NCI-H2196 treated with DMSO at 0.1 percent for 48 hours (cell line): ENCODE measurements around the gene LIMS1.
A peak's percentile ranks its signal among the peaks of the same experiment; 100 is the strongest.
"Not testable (repeated sequence)": the region's sequence is repeated elsewhere in the genome, so short reads cannot be mapped to it uniquely, and the experiment has no call there.

ENCODE experiments used
- DNase-seq: peaks from one replicate; lab custom pipeline; 2025; ENCODE audit not compliant: unreplicated experiment; lab: John Stamatoyannopoulos, UW

Gene LIMS1

DNA sequence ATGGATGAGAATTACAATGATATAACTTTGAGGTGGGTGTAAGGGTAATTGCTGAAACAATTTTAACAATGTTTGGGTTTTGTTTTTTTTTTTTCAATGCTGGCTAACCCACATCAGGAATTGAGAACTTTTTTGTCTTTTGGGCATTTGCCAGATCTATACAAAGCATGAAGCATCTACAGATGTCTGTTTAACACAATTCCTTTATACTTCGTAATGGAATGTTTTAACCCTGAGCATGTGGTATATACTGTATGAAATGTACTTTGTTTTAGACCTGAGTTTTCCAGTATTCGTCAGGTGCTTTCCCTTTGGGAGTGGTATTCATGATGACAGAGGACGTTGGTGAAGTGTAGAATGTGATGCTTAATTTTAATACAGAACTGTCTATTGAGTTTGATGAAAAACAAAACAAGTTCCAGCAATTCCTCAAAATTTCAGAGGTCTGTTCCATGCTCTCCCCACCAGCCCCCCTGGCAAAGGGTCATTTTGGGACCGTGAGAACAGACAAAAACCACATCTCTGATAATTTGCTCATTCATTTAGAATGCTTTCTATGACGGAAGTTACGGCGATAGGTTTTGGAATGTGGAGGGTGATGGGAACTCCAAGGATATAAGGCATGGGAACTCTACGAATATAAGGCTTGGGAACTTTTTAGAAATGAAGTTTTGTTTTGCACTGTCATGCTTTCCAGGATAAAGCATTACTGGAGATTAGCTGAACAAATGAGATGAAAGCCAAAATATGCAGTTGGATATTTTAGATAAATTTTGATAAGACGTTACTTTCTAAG lies 14.1 kb downstream of the LIMS1 start:
- DNase-seq = no peak

DNA sequence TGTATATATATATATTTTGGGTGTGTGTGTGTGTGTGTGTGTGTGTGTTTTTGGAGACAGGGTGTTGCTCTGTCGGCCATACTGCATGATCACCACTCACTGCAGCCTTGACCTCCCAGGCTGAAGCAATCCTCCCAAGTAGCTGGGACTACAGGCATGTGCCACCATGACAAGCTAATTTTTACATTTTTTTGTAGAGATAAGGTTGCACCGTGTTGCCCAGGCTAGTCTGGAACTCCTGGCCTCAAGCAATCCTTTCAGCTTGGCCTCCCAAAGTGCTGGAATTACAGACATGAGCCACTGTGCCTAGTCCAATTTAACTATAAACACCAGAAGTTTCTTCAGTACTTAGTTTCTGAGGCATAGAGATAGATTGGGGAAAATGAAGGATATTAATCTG lies 18.3 kb downstream of the LIMS1 start:
- no peak for DNase-seq

DNA sequence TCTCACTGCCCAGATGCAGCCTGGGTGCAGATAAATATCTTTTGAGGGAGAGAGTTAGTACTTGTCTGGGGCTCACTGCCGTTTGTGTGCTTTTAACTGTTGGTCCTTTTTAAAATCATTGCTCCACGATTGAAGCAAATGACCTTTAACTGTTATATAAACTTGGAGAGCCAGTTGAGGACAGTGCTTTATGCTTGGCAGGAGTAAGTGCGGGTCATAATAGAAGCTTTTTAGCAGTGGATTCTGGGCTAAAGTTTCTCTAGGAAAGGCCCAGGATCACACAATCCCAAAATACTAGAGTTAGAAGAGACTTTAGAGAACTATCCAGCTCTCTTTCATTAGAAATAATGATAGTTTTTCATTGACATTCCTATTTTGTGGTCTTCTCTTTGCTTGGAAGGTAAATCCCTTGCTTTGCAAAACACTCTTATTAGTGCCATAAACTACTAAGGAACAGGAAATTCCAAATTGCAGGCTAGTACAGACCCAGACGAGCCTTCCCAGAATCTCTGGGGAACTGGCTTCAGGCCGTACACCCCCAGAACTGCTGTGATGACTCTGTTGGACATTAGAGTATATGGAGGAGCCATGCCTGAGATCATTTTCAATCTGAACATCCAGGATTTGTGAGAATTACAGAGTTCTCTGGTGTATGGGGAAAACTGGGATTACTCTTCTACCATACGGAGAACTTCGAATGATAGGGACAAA lies 19.1 kb downstream of the LIMS1 start:
- no peak for DNase-seq

DNA sequence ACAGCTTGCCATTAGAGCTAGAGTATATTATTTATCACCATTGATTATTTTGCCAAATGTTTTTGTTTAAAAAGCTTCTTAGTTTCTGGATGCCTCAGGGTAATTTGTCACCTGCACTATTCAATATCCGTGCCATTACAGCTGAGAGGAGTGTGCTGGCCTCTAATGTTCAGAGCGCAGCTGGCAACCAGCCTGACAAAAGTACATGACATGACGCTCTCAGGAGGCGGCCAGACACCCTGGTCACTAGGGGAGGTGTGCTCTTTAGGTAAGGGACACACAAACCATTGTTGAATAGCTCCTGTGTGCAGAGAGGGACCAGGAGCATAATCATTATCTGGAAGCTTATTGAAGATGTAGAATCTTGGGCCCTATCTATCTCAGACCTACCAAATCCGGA lies 20.3 kb downstream of the LIMS1 start:
- no peak for DNase-seq

DNA sequence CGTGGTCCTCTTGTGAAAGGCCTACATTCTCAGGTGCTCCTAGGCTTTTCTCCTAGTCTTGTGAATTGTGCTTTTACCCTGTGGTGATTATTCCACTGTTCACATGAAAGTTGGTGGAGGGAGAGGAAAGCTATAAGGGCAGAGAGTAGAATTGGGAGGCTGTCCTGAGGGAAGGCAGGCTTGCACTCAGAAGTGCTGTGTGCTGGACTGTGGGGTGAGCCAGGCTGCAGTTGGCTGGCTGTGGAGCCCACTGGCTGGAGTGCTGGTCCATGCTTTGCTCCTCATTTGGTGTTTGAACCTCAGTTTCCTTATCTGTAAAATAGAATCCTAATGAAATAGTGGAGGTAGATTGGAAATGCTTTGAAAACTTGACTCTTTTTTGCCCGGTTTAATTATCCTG lies 21.3 kb downstream of the LIMS1 start:
- DNase-seq = no peak

DNA sequence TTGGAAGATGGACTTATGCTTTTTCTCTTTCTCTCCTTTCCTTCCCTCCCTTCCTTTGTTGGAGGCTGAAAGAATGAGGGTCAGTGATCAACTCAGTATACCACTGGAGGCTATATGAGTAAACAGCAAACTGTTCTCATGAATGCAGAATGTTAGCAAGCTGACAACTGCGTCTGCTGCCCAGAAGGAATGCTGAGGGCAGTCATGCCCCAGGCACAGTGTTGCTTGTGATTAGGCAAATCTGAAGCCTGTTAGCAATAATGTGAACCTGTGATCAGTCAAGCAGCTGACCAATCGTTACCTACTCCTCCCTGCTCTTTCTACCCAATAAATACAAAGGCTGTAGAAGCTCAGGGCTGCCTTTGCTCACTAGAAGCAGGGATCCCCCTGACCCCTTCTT lies 22.3 kb downstream of the LIMS1 start:
- not testable (repeated sequence) for DNase-seq

DNA sequence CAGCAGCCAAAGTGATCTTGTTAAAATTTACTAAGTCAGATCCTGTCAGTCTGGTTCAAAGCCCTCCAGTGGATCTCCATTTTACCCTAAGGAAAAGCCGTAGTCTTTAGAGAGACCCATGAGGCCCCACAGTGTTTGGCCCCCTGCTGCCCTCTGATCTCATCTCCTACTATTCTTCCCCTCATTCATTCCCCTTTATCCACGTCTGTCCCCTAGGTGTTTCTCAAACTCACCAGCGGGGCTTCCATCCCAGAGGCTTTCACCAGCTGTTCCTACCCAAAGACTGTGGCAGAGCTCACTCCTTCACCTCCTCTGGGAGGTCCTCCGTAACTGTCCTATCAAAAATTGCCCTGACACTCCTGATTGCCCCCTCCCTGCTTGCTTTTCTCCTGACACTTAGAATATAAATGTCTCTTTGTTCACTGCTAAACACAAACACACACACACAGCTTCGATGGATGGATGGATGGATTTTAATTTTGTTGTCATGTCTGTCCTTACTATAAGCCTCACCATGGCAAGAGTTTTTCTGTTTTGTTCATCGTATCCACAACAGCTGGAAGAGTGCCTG lies 26.1 kb downstream of the LIMS1 start:
- DNase-seq = no peak

DNA sequence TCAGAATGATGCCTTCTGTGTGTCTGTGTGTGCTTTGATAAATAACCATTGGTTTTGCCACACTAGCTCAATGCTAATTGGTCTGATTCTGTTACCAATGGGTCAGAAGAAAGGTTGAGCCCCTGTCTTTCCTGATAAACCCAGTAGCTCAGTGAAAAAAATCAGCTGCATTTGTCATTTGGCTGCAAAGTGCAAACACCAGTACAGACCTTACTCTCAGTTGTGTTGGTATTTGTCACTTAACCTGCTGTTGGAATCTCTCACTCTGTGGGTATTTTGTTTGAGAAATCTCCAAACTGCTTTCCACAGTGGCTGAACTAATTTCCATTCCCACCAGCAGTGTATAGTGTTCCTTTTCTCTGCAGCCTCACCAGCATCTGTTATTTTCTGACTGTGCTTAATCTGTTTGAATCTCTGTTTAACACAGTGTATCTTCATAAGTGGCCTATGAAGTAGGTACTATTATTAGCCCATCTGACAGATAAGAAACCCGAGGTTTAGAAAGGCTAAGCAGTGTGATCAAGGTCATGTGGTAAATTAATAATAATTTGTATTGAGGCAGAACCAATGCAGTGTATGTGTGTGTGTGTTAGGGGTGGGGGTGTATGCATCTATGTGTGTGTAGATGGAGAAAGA lies 26.7 kb downstream of the LIMS1 start:
- DNase-seq = no peak

DNA sequence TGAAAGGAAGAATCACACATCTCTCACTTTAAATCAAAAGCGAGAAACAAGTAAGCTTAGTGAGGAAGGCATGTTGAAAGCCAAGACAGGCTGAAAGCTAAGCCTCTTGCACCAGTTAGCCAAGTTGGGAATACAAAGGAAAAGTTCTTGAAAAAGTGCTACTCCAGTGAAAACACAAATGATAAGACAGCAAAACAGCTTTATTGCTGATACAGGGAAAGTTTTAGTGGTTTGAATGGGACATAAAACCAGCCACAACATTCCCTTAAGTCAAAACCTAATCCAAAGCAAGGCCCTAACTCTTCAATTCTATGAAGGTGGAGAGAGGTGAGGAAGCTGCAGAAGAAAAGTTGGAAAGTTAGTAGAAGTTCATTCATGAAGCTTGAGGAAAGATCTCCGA lies 28.0 kb downstream of the LIMS1 start:
- DNase-seq = no peak

DNA sequence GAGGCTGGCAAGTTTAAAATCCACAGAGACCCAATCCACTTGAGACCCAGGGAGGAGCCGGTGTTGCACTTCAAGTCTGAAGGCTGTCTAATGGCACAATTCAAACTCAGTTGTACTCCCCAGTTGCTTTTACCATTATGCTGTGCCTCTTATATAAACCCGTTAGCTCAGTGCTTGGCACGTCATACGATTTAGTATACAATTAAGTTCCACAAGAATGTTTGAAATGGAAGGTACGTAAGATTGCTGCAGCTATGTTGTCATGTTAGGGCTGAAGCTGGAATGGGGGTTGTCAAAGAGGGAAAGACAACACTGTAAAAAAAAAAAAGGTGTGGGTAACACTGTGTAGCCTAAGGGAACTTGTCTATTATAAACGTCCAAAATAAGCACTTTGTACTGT lies 30.2 kb downstream of the LIMS1 start:
- DNase-seq = no peak

DNA sequence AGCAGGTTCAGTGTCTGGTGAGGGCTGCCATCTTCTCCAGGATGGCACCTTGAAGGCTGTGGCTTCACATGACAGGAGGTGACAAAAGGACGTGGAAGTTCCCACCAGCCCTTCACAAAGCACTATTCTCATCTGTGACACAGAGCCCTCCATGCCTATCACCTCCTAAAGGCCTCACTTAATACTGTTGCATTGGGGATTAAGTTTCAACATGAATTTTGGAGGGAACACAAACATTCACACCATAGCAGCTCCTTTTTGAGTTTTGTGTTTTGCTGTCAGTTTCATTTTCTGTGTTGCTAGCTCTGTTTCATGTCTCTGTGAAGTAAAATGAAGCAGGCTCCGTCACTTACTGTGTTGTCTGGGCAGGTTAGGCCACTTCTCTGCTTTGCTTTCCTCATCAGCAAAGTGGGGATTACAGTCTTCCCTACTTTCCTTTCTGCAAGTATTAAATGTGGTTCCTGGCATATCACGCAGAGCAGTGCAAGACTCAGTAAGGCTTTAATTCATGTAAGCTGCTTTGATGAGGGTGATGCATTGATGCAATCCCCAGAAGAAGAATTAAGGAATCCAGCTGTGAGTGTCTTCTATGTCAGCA lies 31.6 kb downstream of the LIMS1 start:
- DNase-seq = no peak

DNA sequence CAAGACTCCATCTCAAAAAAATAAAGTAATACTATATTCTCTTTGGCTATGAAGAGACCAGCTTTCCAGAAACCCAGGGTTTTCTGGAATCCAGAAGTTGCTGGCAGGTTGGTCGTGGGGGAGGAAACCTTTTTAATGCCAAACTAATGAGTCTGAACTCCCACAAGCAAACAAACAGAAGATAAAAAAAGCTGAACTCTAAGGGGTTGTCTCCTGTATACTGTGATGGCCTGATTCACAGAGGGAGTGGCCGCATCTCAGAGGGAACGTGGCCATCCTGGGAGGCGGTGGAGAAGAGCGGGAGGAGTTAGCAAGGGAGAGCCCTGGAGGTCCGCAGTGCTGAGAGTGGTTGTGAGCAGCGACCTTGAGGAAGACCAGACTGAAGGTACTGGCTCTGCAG lies 36.1 kb downstream of the LIMS1 start:
- DNase-seq = no peak

DNA sequence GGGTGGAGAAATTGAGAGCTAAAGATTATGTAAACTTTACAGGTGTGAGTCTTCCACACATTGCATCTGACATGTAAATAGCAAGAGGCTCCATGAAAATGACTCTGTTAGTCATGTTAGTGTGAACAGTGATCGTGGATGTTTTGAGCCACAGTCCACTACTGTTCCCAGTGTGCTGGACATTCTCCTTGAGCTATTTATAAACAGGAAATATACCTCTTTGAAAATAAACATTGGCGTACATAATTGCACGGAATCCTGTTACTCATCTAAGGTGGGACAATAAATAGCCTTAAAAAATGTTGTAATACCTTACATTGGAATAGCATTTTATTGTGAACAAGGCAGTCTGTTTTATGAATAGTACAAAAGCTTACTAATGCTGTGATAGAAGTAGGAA lies 37.0 kb downstream of the LIMS1 start:
- no peak for DNase-seq

DNA sequence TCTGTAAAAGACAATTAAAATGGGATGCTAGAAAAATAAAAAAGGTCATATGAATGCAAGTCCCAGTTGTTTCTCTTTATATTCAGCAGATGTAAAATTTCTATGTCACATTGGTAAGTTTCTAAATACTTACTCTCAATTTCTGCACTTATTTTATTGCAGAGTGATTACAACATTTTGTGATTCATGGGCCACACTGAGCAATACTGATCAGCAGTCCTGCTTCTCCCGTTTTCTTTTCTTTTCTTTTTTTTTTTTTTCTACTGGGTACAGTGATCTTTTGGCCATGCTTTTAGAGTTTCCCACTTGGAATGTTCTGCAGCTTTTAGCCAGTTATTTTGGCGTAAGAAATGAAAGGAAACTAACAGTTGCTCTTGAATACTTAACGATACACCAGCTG lies 38.8 kb downstream of the LIMS1 start:
- no peak for DNase-seq

DNA sequence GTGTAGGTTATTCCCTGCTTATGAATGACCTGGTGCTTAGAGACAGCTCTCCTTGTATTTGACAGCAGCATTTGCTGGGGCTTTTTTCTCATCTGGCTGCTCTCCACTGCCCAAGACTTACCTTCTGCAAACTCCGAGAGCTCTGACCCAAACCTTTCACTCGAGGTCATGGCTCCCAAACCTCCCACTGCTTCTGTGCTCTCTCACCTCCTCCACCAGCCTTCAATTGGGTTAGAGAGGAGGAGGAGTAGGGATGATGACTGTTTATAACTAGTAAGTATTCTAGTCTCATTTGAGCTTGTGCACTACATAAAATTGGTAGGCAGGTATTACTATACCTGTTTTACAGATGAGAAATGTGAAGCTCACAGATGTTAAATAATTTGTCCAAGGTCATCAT lies 40.1 kb downstream of the LIMS1 start:
- DNase-seq = no peak

DNA sequence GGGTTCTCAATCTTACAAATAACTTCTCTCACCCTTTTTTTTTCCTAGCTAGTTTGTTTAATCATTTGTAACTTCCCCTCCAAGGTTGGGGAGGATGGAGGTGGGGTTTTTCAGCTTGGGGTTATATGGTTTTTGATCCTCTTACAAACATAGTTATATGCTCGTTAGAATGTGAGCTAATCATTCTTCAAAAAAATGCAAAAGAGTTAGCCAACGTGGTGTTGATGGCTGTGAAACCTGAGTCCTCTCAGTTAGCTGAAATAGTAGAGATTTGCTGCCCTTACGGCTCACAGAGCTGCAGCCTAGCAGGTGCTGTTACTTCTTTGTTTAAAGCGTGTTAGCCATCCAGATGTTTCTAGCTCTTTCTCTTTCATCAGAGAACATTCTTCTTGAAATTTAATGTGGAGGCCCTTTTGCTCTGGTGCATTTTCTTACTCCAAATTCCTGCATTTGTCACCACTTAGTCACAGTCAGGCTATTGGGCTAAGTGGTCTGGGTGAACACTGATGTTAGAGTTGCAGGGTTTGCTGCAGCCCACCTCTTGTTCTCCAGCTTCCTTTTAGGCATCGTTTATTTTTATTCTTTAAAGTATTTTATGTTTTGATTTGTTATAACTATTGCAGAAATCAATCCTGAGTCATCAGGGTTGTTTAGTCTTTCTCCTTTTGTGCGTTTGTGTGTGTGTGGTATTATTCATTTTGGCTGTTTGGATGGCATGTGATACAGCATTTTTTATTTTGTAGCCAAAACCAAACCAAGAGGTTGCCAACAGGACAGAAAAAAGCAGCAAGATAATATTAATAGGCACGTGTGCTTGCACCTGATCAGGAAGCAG lies 41.1 kb downstream of the LIMS1 start:
- DNase-seq = no peak

DNA sequence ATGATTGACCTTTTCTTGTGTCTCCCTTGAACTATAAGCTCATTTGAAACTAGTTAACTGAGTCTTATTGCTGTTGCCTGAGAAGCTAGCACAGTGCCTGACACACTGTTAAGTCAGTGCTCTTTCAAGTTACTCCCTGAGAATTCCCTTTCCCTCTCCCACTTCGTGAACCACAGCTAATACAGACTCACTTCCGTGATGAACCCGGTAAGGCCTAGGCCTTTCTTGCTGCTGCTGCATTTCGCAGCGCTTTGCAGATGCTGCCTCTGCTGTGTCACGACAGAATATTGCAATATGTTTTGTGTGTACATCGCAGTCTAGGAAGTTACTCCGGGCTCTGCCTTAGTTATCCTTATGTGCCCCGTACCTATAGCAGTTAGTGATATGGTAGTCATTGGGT lies 42.8 kb downstream of the LIMS1 start:
- DNase-seq = no peak

DNA sequence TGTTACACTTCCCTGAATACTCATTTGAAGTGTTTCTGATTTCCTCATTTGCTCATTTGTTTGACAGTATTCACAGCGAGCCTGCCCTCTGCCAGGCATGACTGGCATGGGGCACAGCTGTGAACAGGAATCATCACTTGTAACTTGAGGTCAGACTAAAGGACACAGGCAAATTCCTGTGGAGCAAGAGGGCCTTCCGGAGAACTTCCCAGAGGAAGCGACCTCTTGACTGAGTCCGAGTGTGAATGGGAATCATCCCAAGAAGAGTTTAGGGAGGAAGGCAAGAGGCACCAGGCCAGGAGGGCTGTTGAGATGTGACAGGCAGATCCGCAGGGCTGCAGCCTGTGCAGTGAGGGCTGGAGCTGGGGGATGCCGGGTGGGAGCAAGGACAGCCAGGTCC lies 45.4 kb downstream of the LIMS1 start:
- DNase-seq = no peak

DNA sequence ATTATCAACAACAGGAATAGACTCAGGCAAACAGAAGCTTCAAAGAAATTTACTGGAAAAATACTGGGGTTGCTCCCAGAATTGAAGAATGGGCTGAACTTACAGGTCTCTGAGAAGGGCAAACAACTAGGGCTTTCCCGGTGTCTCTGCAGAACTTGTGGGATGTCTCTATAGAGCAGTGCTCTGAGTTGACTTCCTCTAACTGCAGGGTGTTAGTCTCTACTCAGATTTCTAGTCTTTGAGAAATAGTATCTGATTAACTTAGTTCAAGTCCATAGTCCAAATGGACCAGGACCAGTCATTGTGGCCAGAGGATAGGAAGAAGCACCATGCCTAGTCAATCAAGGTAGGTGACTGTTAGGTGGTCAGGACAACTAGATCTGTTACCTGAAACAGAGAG lies 45.8 kb downstream of the LIMS1 start:
- DNase-seq = no peak

DNA sequence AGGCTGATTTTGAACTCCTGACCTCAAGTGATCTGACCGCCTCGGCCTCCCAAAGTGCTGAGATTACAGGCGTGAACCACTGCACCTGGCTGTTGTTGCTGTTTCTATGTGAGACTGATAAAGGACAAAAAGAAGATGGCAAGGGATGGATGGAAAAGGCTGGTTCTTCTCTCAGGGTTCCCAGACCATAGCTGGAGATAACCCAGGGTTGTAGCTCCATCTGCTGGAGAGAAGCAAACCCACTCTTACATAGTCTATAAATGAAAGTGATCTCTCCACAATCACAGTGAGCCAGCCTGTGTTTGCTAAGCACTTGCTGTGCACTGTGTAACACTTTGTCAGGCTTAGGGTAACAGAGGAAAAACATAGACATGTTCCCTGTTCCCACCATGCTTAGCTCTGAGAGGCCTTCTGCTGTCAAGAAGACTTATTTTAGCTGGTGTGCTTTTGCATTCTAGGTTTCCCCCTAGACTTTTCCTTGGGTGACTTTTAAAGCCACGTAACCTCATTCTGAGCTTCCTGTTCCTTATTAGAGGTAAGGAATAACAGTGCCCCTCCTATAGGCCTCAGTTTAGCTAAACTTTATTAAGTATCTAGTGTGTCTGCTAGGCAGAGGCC lies 49.7 kb downstream of the LIMS1 start:
- DNase-seq = peak; percentile 72
